Esophagus mucosa (tissue), 1 donor: ENCODE measurements around the gene BPTF. TPM values are rescaled to one million over a fixed set of nuclear protein-coding genes. Genes with fewer than 3 reads are reported as not detected.
"Not testable (repeated sequence)": the region's sequence is repeated elsewhere in the genome, so short reads cannot be mapped to it uniquely, and the experiment has no call there.

Experiments
- ATAC-seq: fragments of 200-7000 bp; cut with Tn5 transposase; one replicate; pipeline ENCODE4 v1.9.1; 2020
- total RNA-seq: library from RNA; stranded (reverse); gene quantifications from one replicate; pipeline ENCODE4 v1.2.4, GENCODE V29; 2023
- donor health status: DM: yes; HTN: yes; CAD: no.

Gene BPTF
- total RNA-seq, 1 donor from 2014 or later = 47.8 TPM

GRCh38 chr17:67980883-67981282 lies 155.6 kb downstream of the BPTF start:
- not testable (repeated sequence) for ATAC-seq

DNA sequence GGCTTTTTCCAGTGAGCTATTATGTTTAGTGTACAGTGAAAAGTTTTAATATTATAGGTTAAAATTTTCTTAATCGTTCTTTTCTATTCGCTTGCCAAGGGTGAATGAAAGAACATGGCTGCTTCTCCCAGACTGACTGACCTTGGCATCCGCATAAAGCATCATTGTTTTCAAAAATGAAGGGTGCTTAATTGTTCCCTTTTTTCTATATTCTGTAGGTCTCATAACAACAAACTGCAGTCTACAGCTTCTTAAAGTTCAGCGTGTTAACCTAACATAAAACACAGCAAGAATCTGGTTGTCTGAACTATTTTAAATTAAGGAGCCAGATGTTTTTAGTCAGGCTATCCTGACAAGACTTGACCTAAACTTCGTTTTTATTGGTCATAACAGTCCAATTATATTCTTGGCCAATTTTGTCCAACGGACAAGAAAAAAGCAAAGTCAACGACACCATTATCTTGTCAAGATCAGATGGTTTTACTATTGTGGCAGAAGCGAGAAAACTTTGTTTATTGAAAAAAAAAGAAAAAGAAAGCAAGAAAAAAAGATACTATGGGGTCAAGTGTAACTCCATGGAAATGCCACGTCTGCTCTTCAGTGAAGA lies 156.8 kb downstream of the BPTF start:
- ATAC-seq = no peak

DNA sequence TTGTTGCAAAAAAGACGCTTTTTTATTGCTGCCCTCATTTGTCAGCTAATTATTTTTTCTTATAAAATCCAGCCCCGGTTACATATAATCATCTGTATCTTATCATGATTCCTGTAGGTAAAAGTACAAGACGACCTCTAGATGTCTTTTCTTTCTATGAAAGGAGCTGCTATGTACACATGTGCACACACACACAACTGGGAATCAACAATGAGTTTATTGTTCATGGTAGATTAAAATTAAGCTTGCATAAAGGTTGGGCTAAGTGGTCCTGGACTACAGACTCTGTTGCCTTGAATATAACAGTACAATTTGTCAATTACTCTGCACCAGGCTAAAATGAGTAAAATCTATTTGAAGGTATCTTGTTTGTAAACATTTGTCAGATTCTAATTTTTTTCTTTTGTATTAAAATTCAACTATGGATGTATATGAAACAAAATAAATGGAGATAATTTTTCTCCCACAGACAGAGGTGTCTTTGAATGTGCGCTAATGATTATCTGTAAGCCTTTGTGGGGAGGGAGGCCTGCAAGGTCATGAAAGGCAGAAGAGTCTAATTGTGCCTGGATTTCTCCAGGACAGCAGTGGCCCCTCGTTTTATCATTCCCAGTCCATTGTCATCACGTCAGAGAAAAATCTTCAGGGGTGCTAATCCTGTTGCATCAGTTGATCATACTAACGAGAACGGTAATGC lies 157.5 kb downstream of the BPTF start:
- ATAC-seq = no peak

DNA sequence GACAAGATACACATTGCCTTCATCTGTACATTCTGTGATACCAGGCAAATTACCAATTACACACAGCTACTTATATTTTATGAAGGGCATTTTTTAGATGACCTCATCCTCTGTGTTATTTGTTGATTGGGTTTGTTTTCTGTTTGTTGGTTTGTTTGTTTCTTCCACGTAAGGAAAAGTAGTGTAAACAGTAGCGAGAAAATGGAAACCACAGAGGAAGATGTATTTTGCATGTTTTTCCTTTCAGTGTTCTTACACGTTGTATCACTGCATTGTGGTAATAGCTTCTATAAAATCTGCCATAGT lies 158.0 kb downstream of the BPTF start:
- ATAC-seq = no peak

DNA sequence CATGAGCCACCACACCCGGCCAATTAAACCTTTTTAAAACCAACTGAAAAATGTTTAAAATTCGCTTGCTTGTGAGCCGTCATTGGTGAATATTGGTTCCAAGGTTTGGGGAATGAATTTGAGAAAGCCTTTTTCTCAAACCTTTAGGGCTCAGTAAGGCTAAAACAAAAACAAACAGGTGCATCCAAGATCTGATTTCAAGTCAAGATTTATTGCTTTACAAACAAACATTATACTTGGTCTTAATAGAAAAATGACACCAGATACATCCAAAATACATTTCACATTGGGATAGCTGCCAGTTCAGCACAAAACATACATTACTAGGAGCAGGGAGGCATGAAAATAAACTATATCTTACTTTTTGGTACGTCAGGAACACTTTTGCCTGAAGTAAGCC lies 165.6 kb downstream of the BPTF start:
- no peak for ATAC-seq

DNA sequence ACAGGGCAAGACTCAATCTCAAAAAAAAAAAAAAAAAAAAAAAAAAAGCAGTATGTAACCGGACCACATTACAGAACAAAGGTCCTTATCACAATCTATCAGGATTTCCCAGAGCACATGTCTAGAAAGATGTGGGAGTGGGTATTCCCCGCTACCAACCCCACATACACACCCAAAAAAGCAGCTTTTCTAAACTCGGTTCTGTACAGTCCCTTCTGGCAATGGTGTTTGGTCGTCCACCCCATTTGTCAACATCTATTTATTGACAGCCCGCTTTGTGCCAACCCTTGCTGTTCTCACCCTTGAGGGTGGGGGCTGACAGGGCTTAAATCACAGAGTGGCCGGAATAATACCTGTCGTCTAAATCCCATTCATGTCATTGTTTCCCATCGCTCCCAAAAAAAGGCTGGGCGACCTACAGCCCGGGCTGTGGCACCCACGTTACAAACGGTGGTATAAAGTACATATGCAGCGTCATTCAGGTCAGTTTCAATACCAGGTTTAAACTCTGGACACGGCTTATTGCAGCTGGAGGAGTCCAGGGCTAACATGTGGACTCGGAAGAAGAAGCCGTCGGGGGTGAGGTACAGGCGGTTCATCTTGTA lies 167.3 kb downstream of the BPTF start:
- no peak for ATAC-seq

GRCh38 chr17:67993153-67993997 lies 168.1 kb downstream of the BPTF start:
- ATAC-seq = peak; percentile 76

- ATAC-seq = peak; percentile 4
These were observed 168.7 kb downstream of the BPTF start for GRCh38 chr17:67993998-67994361.

- peak; percentile 55 for ATAC-seq
These were observed 169.7 kb downstream of the BPTF start for GRCh38 chr17:67994817-67995569.

- ATAC-seq = no peak
These were observed 170.4 kb downstream of the BPTF start for GRCh38 chr17:67995570-67996263.

GRCh38 chr17:67996301-67997171 lies 171.2 kb downstream of the BPTF start, which contains the start of gene C17orf58:
Gene C17orf58, minus strand, starts transcription at chr17:67996469. Its CDS starts 271 bp downstream, at chr17:67996198.
- not testable (repeated sequence) for ATAC-seq

DNA sequence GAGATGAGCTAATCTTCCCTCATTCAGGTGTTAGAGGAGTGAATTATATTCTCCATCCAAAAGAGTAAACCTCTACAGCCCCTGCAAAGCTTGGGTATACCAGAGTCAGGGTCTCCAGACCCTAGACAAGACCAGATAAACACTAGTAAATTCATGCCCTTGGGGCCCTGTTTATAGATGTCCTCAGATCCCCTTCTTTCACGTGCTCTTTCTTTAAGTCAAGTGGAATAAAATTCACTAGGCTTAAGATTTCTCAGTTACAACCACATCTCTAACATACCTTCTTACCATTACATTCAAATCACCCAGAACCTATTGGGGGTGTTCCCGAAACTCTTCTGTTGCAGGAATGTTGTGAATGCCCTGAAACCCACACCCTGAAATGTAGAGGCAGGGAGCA lies 173.2 kb downstream of the BPTF start:
- no peak for ATAC-seq

GRCh38 chr17:67999291-67999911 lies 174.1 kb downstream of the BPTF start:
- ATAC-seq = peak; percentile 36

- ATAC-seq = no peak
These were observed 178.9 kb downstream of the BPTF start for GRCh38 chr17:68004201-68004600.

GRCh38 chr17:68006797-68007196 lies 181.5 kb downstream of the BPTF start:
- no peak for ATAC-seq

GRCh38 chr17:68011199-68011665 lies 185.9 kb downstream of the BPTF start:
- ATAC-seq = peak; percentile 55

DNA sequence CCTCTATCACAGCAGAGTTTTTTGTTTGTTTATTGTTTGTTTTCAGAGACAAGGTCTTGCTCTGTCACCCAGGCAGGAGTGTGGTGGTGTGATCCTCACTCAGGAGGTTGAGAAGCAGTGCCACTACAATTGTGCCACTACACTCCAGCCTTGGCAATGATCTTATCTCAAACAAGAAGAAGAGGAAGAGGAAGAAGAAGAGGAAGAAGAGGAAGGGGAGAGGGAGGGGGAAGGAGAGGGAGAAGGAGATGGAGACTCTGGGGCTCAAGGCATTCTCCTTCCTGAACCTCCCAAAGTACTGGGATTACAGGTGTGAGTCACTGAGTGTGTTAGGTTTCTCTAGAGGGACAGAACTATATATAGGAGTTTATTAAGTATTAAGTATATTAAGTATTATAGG lies 188.1 kb downstream of the BPTF start:
- no peak for ATAC-seq

DNA sequence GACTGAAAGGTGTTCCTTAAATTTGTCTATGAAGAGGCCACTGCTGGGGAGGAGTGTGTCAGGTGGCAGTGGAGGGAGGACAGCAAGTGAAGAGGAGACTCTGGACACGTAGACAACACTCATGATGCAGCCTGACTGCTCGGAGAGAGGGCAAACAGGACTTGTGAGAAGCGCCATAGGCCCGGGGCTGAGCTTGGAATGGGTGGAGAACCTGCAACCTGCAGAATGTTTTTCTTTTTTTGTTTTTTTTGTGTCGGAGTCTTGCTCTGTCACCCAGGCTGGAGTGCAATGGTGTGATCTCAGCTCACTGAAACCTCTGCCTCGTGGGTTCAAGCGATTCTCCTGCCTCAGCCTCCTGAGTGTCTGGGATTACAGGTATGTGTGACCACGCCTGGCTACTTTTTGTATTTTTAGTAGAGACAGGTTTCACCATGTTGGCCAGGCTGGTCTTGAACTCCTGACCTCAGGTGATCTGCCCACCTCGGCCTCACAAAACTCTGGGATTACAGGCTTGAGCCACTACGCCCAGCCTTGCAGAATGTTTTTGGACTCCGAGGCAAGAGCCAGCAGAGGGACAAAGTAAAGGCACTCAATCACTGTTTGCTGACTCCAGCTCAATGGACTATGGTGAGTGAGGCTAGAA lies 189.9 kb downstream of the BPTF start:
- no peak for ATAC-seq

DNA sequence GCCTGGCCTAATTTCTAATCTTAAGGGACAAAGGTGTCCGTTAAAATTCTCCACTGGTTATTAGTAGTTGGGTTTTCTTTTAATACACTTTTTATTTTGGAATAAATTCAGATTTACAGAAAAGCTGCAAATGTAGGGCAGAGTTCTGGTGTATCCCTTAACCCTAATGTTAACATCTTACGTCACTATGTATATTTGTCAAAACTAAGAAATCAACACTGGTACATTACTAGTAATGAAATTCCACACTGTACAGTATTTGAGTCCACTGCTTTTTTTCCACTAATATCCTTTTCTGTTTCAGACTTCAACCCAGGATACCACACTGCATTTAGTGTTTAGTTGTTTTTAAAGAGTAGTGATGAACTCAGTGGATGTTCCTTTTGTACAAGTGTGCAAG lies 191.5 kb downstream of the BPTF start:
- ATAC-seq = no peak

- ATAC-seq = not testable (repeated sequence)
These were observed 193.2 kb downstream of the BPTF start for GRCh38 chr17:68018493-68018892.
